ENCODE data around the gene IGF2BP1.
"Not testable (repeated sequence)": the region's sequence is repeated elsewhere in the genome, so short reads cannot be mapped to it uniquely, and the experiment has no call there.

Gene IGF2BP1

DNA sequence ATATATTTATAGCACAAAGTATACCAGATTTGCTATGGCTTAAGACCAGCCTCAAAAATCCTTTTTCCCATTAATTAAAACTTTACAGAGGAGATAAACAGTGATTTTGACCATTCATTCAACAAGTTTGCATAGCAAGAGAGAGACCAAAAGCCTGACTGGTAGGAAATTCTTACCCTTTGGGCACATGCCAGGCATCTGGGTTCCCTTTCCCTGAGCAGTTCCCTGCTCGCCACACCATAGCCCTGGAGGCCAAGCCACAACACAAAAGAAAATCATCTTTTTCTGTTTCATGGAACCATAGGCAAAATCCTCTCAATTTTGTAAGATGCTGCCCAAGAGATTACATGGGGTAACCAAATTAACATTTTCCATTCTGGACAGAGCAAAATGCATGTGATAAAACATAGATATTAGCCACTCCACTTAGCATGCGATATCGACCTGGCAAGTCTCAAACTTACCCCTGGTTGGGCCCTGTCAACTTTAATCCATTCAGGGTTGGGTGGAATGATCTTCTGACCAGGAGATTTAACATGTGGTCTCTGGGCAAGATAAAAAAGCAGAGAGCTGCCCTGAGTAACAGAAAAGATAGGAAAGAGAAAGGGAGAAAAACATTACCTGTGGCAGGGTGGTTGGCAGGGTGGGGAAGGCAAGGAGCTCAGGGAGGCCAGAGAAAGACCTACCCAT lies 77.8 kb downstream of the IGF2BP1 start:
- TF ChIP-seq, protein P1, sequence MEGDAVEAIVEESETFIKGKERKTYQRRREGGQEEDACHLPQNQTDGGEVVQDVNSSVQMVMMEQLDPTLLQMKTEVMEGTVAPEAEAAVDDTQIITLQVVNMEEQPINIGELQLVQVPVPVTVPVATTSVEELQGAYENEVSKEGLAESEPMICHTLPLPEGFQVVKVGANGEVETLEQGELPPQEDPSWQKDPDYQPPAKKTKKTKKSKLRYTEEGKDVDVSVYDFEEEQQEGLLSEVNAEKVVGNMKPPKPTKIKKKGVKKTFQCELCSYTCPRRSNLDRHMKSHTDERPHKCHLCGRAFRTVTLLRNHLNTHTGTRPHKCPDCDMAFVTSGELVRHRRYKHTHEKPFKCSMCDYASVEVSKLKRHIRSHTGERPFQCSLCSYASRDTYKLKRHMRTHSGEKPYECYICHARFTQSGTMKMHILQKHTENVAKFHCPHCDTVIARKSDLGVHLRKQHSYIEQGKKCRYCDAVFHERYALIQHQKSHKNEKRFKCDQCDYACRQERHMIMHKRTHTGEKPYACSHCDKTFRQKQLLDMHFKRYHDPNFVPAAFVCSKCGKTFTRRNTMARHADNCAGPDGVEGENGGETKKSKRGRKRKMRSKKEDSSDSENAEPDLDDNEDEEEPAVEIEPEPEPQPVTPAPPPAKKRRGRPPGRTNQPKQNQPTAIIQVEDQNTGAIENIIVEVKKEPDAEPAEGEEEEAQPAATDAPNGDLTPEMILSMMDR (IDR thresholded peaks at IDR 0.05) = no peak
- no peak overlapping the region for H3K27ac ChIP-seq
- no peak for DNase-seq (ENCODE audit: low spot score)
- H3K4me3 ChIP-seq = no peak overlapping the region

DNA sequence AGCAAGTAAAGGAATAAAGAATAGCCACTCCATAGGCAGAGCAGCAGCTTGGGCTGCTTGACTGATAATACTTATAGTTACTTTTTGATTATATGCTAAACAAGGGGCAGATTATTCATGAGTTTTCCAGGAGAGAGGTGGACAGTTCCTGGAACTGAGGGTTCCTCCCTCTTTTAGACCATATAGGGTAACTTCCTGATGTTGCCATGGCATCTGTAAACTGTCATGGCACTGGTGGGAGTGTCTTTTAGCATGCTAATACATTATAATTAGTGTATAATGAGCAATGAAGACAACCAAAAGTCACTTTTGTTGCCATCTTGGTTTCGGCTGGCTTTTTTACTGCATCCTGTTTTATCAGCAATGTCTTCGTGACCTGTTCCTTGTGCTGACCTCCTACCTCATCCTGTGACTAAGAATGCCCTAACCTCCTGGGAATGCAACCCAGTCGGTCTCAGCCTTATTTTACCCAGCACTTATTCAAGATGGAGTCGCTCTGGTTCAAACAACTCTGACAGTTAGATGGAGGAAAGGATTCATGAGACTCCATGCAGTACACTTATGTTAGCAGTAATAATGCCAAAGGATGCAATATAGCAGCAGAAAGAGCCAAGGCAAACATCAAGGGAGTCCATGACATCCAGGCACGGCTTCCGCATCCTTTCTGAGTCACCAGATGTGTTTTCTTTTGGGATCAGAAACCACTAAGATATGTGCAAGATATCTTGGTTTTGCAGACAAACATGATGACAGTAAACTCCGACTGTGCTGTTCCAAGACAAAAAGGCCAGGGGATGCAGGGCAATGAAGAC lies 79.6 kb downstream of the IGF2BP1 start:
- DNase-seq (ENCODE audit: low spot score) = no peak
- Histone ChIP-seq H3K27ac (no peak overlapping the region), H3K4me3 (no peak overlapping the region)
- TF ChIP-seq, protein P1 (IDR thresholded peaks at IDR 0.05) = no peak

DNA sequence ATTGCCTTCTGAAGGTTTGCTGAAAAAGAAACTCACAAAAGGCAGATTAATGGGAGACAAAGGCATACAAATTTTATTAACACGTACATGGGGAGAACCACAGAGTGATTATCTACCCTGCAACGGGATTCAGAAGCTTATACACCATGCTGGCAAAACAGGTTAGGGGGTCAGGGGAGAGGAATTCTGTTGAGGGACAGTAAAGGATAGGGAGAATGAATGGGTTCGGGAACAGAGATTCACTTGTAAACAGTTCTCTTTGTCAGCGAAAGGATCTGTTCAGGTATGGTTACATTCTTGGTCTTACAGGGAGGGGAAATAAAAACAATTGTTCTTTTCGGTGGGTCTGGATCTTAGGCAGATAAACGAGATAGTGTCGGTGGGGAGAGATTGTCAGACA lies 81.1 kb downstream of the IGF2BP1 start:
- Histone ChIP-seq H3K4me3 (no peak overlapping the region), H3K27ac (no peak overlapping the region)
- TF ChIP-seq, protein P1 (IDR thresholded peaks at IDR 0.05) = no peak
- no peak for DNase-seq (ENCODE audit: low spot score)

DNA sequence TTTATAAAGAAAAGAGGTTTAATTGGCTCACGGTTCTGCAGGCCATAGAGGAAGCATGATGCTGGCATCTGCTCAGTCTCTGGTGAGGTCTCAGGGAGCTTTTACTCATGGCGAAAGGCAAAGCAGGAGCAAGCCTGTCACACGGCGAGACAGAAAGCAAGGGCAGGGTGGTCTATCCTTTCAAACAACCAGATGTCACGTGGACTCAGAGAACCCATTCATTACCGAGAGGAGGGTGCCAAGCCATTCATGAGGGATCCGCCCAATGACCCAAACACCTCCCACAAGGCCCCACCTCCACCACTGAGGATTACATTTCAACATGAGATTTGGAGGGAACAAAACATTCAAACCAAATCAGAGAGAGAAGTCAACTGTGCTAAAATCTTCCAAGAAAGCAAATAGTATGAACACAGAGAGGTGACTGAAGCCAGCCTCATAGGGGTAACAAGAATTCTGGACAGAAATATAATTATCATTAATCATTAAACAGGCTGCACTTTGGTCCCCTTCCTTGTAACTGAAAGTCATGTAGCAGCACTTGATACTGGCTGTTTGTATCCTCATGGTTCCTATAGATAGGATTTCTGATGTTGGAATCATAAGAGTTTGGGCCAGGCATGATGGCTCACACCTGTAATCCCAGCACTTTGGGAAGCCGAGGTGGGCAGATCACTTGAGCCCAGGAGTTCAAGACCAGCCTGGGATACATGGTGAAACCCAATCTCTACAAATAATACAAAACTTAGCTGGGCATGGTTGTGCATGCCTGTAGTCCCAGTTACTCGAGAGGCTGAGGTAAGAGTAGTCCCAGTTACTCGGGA lies 82.9 kb downstream of the IGF2BP1 start:
- TF ChIP-seq, protein P1 (IDR thresholded peaks at IDR 0.05) = no peak
- DNase-seq (ENCODE audit: low spot score) = no peak
- H3K4me3 ChIP-seq = no peak overlapping the region

GRCh38 chr17:49082231-49082630 lies 85.0 kb downstream of the IGF2BP1 start:
- TF ChIP-seq, protein P1 (IDR thresholded peaks at IDR 0.05) = no peak
- Histone ChIP-seq H3K4me3 (no peak overlapping the region), H3K27ac (no peak overlapping the region)
- no peak for DNase-seq (ENCODE audit: low spot score)

More for the DNA sequence above, 82.9 kb downstream of the IGF2BP1 start:
- no peak overlapping the region for H3K27ac ChIP-seq

- not testable (repeated sequence) for H3K27ac ChIP-seq; H3K4me3 ChIP-seq; DNase-seq (ENCODE audit: low spot score)
These were observed 87.9 kb downstream of the IGF2BP1 start for GRCh38 chr17:49085046-49085445.
